ENCODE data around the gene OR52N4. TPM values are rescaled to one million over a fixed set of nuclear protein-coding genes. Genes with fewer than 3 reads are reported as not detected.

OR52N4 gene
- total RNA-seq, 2 donors from 2014 or later = not detected

- intact Hi-C loops (cut with DNase I) = no loop called here
- TF ChIP-seq POLR2AphosphoS5 (IDR thresholded peaks at IDR 0.05) (no peak), CTCF (IDR thresholded peaks at IDR 0.05) (no peak)
- Histone ChIP-seq H3K27ac (no peak overlapping the region), H3K9me3 (no peaks in the 10 kb centered on the region), H3K36me3 (no peaks in the 10 kb centered on the region), H3K4me3 (no peak overlapping the region), H3K27me3 (replicated peaks; ENCODE audit: insufficient read depth) (no peaks in the 10 kb centered on the region), H3K4me1 (replicated peaks) (no peaks in the 10 kb centered on the region)
- no peak for DNase-seq (ENCODE audit: low spot score)
- WGBS = 53% methylated on average over 1 of the region's 1 CpG
Observed at GRCh38 chr11:5767056-5767455, 13.0 kb downstream of the OR52N4 start.

GRCh38 chr11:5783255-5783654 is 29.2 kb downstream of the OR52N4 start, which contains the start of gene OR52N5:
OR52N5 (minus strand) TSS chr11:5783355; CDS start chr11:5778634, 4,721 bp downstream.
- no peaks in the 10 kb centered on the region for H3K36me3 ChIP-seq
- intact Hi-C loops (cut with DNase I) = no loop called here
- TF ChIP-seq CTCF (IDR thresholded peaks at IDR 0.05) (no peak), POLR2A (IDR thresholded peaks at IDR 0.05) (no peak), POLR2AphosphoS5 (IDR thresholded peaks at IDR 0.05) (no peak)
- H3K9me3 ChIP-seq = no peaks in the 10 kb centered on the region
- 58% methylated on average over 4 of the region's 4 CpGs for WGBS
- H3K4me3 ChIP-seq = no peak within 1 kb of the TSS
- no peaks in the 10 kb centered on the region for H3K27me3 ChIP-seq (replicated peaks; ENCODE audit: insufficient read depth)
- no peaks in the 10 kb centered on the region for H3K4me1 ChIP-seq (replicated peaks)
- DNase-seq (ENCODE audit: low spot score) = no peak
- H3K27ac ChIP-seq = no peak within 1 kb of the TSS

DNA sequence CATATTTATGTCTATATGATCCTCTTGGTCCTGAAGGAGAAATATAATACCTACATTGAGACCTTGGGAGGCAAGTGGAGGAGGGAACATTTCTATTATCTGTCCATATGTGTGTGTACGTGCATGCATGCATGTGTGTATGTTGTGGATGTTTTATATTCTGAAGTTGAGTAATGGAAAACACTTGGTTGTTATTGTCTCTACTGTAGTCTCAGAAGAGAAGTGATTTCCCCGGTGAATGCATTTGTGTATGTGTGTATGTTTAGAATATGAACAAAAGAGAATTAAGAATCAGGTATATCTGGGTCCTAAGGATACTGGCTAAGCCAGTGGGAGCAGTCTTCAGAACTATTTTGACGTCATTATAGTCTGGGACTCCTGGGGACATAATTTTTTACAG is 37.1 kb downstream of the OR52N4 start, which contains the start of gene OR52N1:
OR52N1 (minus strand) TSS at position 101 of the 400 bp plus-strand sequence. CDS start 2,449 bp downstream, outside the sequence.
- H3K4me3 ChIP-seq = no peak within 1 kb of the TSS
- no peaks in the 10 kb centered on the region for H3K27me3 ChIP-seq (replicated peaks; ENCODE audit: insufficient read depth)
- DNase-seq (ENCODE audit: low spot score) = no peak
- no peak for TF ChIP-seq CTCF (IDR thresholded peaks at IDR 0.05)
- no peak for TF ChIP-seq POLR2AphosphoS5 (IDR thresholded peaks at IDR 0.05)
- TF ChIP-seq POLR2A (IDR thresholded peaks at IDR 0.05) = no peak
- H3K36me3 ChIP-seq = no peaks in the 10 kb centered on the region
- intact Hi-C loops (cut with DNase I) = no loop called here
- H3K9me3 ChIP-seq = no peaks in the 10 kb centered on the region
- H3K4me1 ChIP-seq (replicated peaks) = no peaks in the 10 kb centered on the region
- WGBS = 78% methylated on average over 3 of the region's 3 CpGs
- no peak within 1 kb of the TSS for H3K27ac ChIP-seq

GRCh38 chr11:5796541-5796940 is 42.5 kb downstream of the OR52N4 start:
- WGBS = 69% methylated on average over 6 of the region's 6 CpGs
- Histone ChIP-seq H3K9me3 (no peaks in the 10 kb centered on the region), H3K27ac (no peak overlapping the region), H3K4me1 (replicated peaks) (no peaks in the 10 kb centered on the region), H3K27me3 (replicated peaks; ENCODE audit: insufficient read depth) (no peaks in the 10 kb centered on the region), H3K4me3 (no peak overlapping the region), H3K36me3 (no peaks in the 10 kb centered on the region)
- intact Hi-C loops (cut with DNase I) = no loop called here
- no peak for DNase-seq (ENCODE audit: low spot score)
- TF ChIP-seq POLR2AphosphoS5 (IDR thresholded peaks at IDR 0.05) = no peak
- no peak for TF ChIP-seq CTCF (IDR thresholded peaks at IDR 0.05)
- no peak for TF ChIP-seq POLR2A (IDR thresholded peaks at IDR 0.05)

GRCh38 chr11:5803982-5804381 is 49.9 kb downstream of the OR52N4 start:
- WGBS = 90% methylated on average over 5 of the region's 5 CpGs

More at GRCh38 chr11:5803982-5804381, 49.9 kb downstream of the OR52N4 start:
- DNase-seq (ENCODE audit: low spot score) = no peak
- intact Hi-C loops (cut with DNase I) = loop anchor here (10.0 kb wide), 1 partner anchor 129 kb away; no protein-coding TSS in a partner anchor
- no peak overlapping the region for H3K27ac ChIP-seq
- no peaks in the 10 kb centered on the region for H3K27me3 ChIP-seq (replicated peaks; ENCODE audit: insufficient read depth)
- no peaks in the 10 kb centered on the region for H3K36me3 ChIP-seq
- no peaks in the 10 kb centered on the region for H3K4me1 ChIP-seq (replicated peaks)
- H3K9me3 ChIP-seq = no peaks in the 10 kb centered on the region
- no peak for TF ChIP-seq POLR2AphosphoS5 (IDR thresholded peaks at IDR 0.05)
- TF ChIP-seq CTCF (IDR thresholded peaks at IDR 0.05) = no peak
- no peak for TF ChIP-seq POLR2A (IDR thresholded peaks at IDR 0.05)
- no peak overlapping the region for H3K4me3 ChIP-seq
